OCI-M2 (cell line): ENCODE data around the gene ADRA2B.
"Not testable (repeated sequence)": the region's sequence is repeated elsewhere in the genome, so short reads cannot be mapped to it uniquely, and the experiment has no call there.

Source experiments
- DNase-seq: peaks from one replicate; lab custom pipeline; 2025; ENCODE audit not compliant: unreplicated experiment; lab: John Stamatoyannopoulos, UW

ADRA2B gene

DNA sequence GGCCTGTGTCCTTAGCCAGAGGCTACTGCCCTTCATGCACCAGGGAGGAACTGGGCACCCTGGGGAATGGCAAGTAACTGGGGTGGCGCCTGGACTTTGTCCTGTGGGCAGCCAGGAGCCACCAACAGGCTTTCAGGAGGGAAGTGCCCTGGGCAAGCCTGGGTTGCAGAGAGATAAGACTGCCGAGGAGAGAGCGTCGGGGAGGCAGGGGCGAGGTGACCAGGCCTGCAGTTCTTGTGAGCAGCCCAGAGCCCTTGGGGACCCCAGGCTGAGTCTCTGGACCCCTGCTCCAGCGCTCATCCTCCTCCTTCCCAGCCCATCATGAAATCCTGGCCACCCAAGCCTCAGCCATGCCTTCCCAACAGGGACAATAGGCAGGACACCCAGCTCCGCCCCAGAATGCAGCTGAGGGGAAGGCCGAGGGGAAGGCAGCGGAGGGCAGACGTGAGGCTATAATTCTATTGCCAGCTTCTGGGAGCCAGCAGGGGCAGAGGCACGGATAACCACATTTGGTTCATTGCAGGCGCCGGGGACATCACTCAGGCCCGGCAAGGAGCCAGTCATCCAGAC, 25.1 kb downstream of the ADRA2B start:
- DNase-seq = no peak

DNA sequence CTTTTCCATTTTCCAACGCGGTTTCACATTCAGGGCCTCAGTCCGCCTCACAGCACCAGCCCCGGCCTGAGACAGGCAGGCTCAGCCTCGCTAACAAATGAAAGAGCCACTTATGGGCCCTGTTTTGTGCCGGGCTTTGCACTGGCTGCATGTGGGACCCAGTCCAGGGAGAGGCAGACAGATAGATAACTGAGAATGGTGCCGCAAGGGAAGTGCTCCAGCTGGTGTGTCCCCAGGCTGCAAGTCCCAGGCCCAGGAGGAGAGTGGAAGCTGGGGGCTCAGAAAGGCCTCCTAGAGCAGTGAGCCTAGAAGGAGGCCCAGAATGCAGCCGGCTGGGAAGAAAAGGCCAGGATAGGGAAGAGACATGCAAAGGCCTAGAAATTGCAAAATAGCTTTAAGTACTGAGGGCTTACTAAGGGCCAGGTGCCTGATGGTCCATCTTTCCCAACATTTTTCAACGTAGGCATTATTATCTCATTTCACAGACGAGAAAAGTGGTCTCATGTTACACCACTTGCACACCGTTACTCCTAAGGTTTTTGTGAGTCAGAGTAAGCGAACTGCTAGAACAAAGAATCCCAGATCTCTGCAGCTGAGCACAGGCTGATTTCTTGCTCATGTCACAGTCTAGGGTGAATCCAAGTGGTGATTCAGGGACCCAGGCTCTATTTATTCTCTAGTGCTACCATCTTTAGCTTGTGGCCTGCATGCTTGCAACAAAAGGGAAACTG, 26.0 kb downstream of the ADRA2B start:
- DNase-seq = no peak

DNA sequence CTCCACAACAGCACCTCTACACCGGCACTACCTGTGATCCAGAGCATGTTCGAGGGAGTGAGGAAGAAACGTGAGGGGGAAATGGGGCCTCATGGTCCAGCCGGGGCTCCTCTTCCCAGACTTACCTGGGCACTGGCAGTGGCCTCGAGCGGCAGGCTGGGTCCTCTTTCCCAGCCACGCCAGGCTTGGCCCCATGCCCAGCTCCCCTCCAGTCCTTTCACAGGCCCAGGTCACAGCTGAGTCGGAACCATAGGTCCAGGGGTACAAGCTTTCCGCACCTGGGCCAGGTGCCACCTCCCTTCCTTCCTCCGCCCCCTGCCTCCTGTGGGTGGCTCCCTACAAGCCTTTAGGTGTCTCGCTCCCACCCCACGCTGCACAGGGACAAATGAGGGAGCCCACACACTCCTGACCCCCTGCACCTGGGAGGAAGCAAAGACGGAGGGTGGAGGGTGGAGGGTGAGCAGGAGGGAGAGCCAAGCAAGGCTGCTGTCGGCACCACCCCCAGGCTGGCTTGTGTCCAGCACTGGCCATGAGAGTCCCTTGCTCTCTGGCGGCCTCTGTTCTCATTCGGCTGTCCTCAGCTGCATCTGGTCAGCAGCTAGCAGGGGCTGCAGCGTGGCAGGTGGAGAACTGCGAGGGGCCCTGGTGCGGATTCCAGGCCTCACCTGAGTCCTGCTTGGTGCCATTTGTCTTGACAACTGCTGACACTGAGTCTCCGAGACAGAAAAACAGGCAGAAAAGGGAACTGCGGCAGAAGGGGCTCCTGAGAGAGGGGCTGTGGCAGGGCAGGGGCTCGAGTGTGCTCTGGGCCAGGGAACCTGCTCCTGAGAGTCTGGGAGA, 26.8 kb downstream of the ADRA2B start:
- DNase-seq = no peak

DNA sequence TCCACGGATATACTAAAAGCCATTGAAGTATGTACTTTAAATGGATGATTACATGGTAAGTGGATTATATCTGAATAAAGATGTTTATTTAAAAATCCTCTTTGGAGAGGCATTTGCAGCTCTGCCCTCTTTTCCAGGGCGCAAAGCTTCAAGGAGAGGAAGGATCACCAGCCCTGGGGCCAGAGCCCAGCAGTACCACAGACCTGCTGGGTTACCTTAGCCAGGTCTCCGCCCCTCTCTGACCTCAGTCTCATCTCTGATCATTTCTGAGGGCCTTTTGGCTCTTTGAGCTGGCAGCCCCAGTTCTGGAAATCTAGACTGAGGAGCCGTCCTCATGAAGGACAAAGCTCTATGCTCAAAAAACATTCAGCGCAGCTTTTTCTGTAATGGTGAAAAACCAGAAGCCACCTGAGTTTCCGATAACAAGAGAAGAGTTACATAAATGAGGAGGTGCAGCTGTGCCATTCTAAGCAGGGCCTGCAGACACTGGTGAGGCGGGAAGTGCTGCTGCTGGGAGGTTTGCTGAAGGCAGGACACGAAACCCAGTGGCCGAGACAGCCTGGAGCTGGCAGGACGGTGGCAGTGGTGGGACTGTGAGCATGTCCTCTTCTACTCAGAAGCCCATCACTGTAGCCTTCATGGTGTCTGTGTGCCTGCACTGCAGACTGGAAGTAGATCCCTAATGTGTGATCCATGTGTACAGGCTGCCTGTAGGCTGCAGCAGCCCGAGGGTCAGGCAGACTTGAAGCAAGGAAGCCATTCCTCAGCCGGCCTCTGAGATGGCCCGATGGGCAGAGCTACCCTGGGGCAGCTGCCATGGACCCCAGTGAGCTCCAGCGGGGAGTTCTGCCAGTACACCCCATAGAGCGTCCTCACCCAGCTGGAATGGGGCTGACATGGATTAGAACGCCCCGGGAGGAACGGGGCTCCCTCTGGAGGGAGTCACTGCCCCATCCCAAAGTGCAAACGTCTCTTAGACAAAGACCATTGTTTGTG, 27.7 kb downstream of the ADRA2B start:
- DNase-seq = no peak

DNA sequence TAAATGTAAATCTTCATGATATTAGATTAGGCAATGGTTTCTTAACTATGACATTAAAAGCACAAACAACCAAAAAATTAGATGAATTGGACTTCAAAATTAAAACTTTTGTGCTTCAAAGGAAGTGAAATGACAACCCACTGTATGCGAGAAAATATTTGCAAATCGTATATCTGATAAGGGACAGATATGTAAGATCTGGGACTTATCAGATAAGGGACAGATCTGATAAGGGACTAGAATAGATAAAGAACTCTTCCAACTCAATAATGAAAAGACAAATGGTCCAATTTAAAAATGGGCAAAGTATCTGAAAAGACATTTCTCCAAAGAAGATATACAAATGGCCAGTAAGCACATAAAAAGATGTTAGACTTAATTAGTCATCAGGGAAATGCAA, 29.2 kb downstream of the ADRA2B start:
- no peak for DNase-seq

DNA sequence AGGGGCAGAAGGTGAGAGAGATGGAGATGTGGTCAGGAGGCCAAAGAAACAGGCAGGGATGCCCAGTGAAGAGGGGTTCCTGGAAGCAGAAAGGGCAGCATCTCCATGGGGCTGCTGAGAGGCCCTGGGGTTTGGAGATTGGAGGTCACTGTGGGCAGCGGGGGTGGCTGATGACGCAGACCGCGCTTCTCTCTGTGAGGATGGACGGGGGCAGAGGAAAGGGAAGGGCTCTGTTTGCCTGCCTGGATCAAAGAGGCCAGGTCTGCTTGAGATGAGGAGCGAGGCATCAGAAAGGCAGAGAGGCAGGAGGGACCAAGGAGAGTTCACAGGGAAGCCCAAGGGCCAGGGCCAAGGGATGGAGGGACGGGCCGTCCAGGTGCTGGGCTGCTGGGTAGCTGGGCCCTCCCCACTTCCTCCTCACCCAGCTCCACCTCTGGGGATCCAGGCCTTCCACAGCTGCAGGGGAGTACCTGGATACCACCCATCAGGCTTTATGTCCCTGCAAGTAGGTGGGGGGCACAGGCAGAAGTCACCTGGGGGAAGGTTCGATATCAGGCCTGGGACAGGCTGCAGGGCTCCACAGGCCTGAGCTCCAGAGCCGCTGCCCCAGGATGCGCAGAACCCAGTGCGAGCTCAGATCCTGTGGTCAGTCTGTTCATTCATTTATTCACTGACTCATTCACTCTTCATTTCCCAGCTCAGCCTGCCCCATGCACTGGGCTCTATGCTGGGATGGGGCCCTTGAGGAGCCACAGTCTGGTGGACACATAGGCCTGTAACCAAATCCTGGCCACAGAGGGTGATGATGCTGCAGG, 30.6 kb downstream of the ADRA2B start:
- DNase-seq = no peak

DNA sequence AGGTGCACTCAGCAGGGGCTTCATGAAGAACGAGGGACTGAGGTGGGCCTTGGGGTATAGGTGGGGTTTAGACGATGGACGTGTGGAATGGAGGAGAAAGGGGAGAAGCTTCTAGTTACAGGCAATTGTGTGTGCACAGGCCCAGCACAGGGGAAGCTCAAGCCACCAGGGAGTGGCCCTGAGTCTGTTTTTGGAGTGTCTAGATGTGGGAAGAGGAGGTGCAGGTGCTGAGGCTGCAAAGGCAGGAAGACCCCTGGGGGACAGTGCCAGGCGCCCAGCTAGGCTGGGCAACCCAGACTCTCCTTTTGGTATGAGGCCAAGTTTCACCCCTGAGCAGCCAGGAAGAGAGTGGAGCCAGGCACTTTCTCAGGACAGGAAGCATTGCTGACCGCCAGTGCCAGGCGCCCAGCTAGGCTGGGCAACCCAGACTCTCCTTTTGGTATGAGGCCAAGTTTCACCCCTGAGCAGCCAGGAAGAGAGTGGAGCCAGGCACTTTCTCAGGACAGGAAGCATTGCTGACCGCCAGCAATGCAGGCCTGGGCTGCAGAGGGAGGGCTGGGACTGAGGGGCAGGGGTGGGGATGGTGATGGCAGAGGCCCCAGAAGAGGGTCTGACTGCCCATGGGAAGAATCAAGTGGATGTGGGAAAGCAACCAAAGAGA, 31.4 kb downstream of the ADRA2B start:
- DNase-seq = not testable (repeated sequence)

- DNase-seq = no peak
Observed at GRCh38 chr2:96083989-96084857, 32.1 kb downstream of the ADRA2B start.

- no peak for DNase-seq
Observed at GRCh38 chr2:96083064-96083939, 33.1 kb downstream of the ADRA2B start.

GRCh38 chr2:96082211-96083063, 33.9 kb downstream of the ADRA2B start:
- DNase-seq = no peak

GRCh38 chr2:96081042-96081441, 35.3 kb downstream of the ADRA2B start:
- no peak for DNase-seq

DNA sequence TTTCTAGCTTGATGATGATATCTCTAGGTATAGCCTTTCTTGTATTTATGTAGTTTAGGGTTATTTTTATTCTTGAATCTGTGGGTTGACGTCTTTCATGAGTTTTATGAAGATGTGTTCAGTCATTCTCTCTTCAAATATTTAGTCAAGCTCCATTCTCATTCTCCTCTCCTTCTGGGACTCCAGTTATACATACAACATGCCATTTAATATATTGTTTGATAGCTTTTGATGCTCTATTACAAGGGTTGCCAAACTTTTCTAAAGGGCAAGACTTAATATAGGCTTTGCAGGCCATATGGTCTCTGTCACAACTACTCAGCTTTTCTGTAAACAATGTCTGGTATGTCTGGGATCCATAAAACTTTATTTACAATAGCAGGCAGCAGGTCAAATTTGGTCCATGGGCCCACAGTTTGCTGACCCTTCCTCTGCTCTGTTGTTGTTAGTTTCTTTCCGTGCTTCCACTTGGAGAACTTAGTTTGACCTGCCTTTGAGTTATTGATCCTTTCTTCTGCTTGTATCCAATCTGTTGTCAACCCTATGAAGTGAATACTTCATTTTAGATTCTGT, 41.1 kb downstream of the ADRA2B start:
- no peak for DNase-seq

DNA sequence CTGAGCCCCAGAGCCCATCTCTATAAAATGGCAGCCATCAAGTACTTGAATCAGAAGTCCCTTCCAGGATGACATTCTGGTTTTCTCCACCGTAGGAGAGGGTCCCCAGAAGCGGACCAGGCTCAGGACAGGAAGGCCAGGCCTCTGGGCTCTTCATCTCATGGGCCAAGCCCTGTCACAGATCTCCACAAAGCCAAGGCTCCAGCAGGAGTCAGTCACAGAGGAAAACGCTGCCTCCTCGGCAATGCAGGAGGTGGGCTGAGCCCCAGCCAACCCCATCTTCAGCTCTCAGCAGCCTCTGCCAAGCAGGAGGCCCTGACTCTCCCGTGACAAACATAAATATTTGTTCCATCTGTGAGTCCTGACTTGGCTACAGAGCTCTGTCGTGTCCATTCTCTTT, 42.2 kb downstream of the ADRA2B start:
- DNase-seq = no peak

DNA sequence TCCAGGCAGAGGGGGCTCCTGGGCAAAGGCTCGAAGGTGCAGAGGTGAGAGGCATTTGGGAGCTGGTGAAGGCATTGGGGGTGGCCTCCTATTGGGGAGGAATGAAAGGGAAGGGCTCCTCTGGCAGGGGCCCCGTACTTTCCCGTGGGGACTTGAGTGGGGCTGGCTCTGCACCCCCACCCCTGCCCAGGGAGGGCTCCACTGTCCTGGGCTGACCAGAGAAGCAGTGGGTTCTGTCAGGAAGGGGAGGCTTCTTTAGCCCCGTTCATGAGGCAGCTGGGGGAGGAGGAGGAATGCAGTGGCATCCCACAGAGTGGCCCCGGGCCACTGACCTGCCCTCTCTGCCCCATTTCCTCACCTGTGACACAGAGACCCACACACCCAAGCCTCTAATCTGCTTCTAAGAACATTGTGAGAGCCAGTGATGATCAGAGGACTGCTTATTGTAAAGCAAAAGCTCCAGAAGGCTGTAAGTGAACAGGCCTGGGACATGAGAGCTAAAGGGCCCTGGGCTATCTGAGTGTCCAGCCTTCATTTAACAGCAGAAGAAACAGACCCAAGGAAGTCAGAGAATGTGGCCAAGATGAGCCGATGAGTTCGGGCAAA, 43.1 kb downstream of the ADRA2B start:
- no peak for DNase-seq

- no peak for DNase-seq
Observed at GRCh38 chr2:96072746-96073145, 43.6 kb downstream of the ADRA2B start.

- DNase-seq = not testable (repeated sequence)
Observed at GRCh38 chr2:96071977-96072491, 44.3 kb downstream of the ADRA2B start.
